Smooth muscle cell of the brain vasculature (primary cell): ENCODE results near the gene FCN3.
A peak's percentile ranks its signal among the peaks of the same experiment; 100 is the strongest.

ENCODE experiments used
- DNase-seq: peaks from one replicate; pipeline ENCODE4 v3.0.0-alpha.2; 2012; ENCODE audit warnings: low read depth, low spot score

The FCN3 gene

GRCh38 chr1:27380224-27380623 is 5.6 kb upstream of the FCN3 start:
- no peak for DNase-seq

GRCh38 chr1:27379564-27380122 is 5.0 kb upstream of the FCN3 start:
- no peak for DNase-seq

- DNase-seq: no peak
Observed at GRCh38 chr1:27377760-27378495, 3.3 kb upstream of the FCN3 start.

- no peak for DNase-seq
Observed at GRCh38 chr1:27372808-27373690, 1.6 kb downstream of the FCN3 start.

GRCh38 chr1:27372022-27372807 is 2.4 kb downstream of the FCN3 start:
- DNase-seq: no peak

GRCh38 chr1:27368869-27369582 is 5.6 kb downstream of the FCN3 start:
- DNase-seq: no peak

- DNase-seq: no peak
Observed at GRCh38 chr1:27367160-27367650, 7.4 kb downstream of the FCN3 start.

- peak; percentile 41 for DNase-seq
Observed at GRCh38 chr1:27366411-27367159, 8.0 kb downstream of the FCN3 start, which contains the start of gene MAP3K6. Gene MAP3K6, minus strand, starts transcription at chr1:27366961. Its CDS starts 364 bp downstream, at chr1:27366597.

GRCh38 chr1:27366113-27366410 is 8.6 kb downstream of the FCN3 start:
- no peak for DNase-seq

GRCh38 chr1:27365372-27366112 is 9.1 kb downstream of the FCN3 start:
- peak; percentile 78 for DNase-seq

- DNase-seq: no peak
Observed at GRCh38 chr1:27364696-27365371, 9.8 kb downstream of the FCN3 start.

GRCh38 chr1:27363766-27364695 is 10.6 kb downstream of the FCN3 start:
- DNase-seq: no peak

- no peak for DNase-seq
Observed at GRCh38 chr1:27361553-27361952, 13.1 kb downstream of the FCN3 start.

- DNase-seq: no peak
Observed at GRCh38 chr1:27361044-27361402, 13.6 kb downstream of the FCN3 start.

- no peak for DNase-seq
Observed at GRCh38 chr1:27360159-27361043, 14.2 kb downstream of the FCN3 start.

GRCh38 chr1:27359822-27360158 is 14.8 kb downstream of the FCN3 start:
- no peak for DNase-seq

GRCh38 chr1:27358928-27359313 is 15.7 kb downstream of the FCN3 start:
- DNase-seq: no peak
